ENCODE data around the gene GBP3.
"Not testable (repeated sequence)": the region's sequence is repeated elsewhere in the genome, so short reads cannot be mapped to it uniquely, and the experiment has no call there.

Gene GBP3

DNA sequence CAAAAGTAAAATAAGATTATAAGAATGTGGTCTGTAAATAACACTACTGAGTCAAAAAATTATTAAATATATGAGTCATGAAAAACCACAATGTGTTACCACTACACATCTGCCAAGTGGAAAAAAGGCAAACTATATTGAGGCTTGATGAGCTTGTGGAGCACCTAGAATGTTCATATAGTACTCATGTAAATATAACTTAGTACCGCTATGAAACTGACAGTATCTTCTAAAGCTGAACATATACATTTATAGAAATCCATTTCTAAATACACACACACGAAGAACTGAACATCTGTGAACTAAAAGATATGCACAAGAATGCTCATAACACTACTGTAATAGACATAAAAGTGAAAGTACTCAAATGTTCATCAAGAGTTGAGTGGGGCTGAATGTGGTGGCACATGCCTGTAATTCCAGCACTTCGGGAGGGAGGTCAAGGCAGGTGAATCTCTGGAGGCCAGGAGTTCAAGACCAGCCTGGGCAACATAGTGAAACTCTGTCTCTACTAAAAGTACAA, 18.5 kb upstream of the GBP3 start:
- in situ Hi-C loops (cut with HindIII; ENCODE audit: low sequenced_read_pairs) = no loop called here

DNA sequence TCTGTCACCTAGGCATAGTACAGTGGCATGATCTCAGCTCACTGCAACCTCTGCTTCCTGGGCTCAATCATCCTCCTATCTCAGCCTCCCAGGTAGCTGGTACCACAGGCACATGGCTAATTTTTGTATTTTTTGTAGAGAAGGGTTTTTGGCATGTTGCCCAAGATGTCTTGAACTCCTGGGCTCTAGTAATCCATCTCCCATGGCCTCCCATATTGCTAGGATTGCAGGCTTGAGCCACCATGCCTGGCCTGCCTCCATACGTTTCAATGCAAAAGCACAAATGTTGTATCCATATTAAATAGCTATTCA, 17.6 kb upstream of the GBP3 start:
- in situ Hi-C loops (cut with HindIII; ENCODE audit: low sequenced_read_pairs) = no loop called here

DNA sequence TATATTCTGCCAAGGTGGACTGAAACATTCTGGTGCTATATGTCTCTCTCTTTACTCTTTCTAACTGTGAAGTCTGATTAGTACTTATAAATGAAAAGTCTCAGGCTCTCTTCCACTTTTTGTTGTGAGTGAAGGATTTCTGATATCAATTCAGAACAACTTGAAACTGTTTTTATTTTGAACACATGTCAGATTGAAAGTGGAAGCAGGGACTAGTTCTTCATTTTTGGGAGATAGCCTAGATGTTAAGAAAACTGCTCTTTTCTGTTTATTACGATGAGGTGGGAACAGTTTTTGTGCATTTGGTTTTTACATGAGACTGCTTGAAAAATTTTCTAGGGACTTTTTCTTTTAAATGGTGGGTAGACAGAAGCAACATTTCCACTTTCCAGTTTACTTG, 14.5 kb upstream of the GBP3 start:
- in situ Hi-C loops (cut with HindIII; ENCODE audit: low sequenced_read_pairs) = no loop called here

DNA sequence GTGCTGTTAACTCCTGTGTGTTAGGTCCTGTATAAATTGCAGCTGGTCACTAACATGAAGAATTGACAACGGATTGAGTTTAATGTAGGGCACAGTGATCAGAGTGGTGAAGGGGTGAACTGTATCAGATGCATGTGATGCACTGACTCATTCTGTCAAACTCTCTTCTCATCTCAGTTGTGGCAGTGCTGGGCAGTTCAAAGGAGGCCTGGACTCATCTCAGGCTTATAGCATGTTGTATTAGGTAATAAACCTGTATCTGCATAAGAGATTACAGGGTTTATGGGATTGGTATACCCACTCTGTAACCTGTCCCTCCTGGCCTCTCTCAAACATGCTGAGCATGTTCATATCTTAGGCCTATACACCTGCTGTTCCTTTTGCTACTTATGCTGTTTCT, 12.4 kb upstream of the GBP3 start:
- in situ Hi-C loops (cut with HindIII; ENCODE audit: low sequenced_read_pairs) = no loop called here

GRCh38 chr1:89034004-89034403, 11.3 kb upstream of the GBP3 start:
- in situ Hi-C loops (cut with HindIII; ENCODE audit: low sequenced_read_pairs) = not testable (repeated sequence)

GRCh38 chr1:89029051-89029450, 6.4 kb upstream of the GBP3 start:
- in situ Hi-C loops (cut with HindIII; ENCODE audit: low sequenced_read_pairs) = not testable (repeated sequence)

- in situ Hi-C loops (cut with HindIII; ENCODE audit: low sequenced_read_pairs) = no loop called here
Observed at GRCh38 chr1:89025928-89026327, 3.3 kb upstream of the GBP3 start.

GRCh38 chr1:89023026-89023425, 360 bp upstream of the GBP3 start:
- in situ Hi-C loops (cut with HindIII; ENCODE audit: low sequenced_read_pairs) = loop anchor here (5.0 kb wide), 1 partner anchor 34 kb away; no protein-coding TSS in a partner anchor

DNA sequence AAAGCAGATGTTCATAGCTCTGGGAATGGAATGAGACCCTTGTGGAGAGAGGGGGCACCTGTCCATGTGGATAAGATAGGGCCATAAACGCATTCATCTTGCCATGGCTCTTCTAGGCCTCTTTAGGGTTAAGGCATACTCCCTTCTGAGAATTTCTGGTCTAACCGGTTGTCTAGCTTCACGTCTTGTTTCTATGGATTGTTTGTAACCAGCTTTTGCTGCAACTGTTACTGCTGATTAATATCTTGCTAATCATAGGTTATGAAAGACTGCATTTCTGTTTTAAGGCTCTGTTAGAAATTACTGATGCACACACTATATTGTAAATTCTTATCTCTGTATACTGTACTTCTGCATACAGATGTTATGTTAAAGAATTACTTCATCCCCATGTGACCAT, 4.3 kb downstream of the GBP3 start:
- in situ Hi-C loops (cut with HindIII; ENCODE audit: low sequenced_read_pairs) = not testable (repeated sequence)

DNA sequence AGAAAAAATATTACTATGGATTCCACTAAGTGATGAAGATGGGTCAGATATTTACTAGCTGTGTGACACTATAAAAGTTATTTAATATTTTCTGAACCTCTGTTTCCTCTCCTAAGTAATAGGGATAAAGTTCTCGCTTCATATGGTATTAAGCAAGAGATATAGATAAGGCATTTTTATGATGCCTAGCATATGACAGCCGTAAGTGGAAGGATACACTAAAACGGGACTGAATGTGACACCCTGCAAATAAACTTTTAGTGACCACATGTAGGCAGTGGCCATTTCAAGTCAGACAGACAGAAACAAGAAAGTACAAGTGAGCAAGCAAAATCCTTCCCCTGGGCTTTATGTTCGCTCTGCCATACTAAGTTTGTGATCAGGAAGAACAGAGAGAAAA, 14.2 kb downstream of the GBP3 start:
- in situ Hi-C loops (cut with HindIII; ENCODE audit: low sequenced_read_pairs) = no loop called here

DNA sequence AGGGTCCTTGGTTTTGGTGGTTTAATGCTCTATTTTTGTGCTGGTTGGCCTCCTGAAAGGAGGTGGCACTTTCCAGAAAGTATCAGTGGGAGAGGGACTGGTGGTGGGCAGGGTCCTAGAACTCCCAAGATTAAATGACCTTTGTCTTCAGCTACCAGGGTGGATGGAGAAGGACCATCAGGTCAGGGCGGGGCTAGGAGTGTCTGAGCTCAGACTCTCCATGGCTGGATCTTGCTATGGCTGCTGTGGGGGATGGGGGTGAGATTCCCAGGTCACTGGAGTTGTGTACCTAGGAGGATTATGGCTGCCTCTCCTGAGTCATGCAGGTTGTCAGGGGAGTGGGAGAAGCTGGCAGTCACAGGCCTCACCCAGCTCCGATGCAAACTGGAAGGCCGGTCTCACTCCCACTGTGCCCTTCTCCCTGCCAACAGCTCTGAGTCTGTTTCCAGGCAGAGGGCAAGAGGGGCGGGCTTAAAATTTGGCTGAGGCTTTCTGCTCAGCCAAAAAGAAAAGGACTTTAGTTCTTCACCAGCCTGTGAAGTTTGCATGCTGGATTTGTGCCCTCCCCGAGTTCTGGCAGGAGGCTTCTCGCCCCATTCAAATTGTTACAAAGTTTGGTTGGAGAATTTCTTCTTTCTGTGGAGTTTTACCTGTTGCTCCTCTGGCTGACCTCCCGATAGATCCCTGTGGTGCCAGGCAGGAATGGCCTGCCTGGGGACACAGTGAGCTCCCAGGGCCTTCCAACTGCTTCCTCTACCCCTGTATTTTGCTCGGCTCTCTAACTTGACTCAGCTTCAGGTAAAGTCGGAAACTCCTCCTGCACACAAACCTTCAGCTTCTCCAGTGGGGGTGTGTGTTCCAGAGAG, 17.1 kb downstream of the GBP3 start:
- in situ Hi-C loops (cut with HindIII; ENCODE audit: low sequenced_read_pairs) = no loop called here

DNA sequence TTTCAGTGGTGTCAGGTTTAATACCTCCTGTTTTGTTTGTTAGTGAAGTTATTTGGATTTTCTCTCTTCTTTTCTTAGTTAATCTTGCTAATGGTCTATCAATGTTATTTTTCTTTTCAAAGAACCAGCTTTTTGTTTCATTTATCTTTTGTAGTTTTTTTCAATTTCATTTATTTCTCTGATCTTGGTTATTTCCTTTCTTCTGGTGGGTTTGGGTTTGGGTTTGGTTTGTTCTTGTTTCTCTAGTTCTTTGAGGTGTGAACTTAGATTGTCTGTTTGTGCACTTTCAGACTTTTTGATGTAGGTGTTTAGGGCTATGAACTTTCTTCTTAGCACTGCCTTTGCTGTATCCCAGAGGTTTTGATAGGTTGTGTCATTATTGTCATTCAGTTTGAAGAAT, 20.5 kb downstream of the GBP3 start:
- in situ Hi-C loops (cut with HindIII; ENCODE audit: low sequenced_read_pairs) = not testable (repeated sequence)

DNA sequence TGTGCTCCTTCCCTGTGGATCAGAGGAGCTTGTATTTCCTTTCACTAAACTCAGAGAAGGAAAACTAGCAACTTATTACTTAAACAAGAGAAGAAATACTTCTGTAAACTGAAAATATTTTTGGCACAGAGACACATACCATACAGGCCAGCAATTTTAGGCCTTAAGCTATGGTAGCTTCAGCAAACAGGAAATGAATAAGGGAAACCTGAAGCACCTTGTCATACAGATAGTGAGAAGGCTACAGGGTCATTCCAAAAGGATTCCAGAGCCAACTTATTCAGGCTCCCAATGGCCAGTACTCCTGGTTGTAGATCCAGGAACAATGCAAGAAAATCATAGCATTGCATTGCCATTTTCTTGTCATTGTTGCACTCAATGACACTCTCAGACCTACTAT, 21.2 kb downstream of the GBP3 start:
- in situ Hi-C loops (cut with HindIII; ENCODE audit: low sequenced_read_pairs) = no loop called here

DNA sequence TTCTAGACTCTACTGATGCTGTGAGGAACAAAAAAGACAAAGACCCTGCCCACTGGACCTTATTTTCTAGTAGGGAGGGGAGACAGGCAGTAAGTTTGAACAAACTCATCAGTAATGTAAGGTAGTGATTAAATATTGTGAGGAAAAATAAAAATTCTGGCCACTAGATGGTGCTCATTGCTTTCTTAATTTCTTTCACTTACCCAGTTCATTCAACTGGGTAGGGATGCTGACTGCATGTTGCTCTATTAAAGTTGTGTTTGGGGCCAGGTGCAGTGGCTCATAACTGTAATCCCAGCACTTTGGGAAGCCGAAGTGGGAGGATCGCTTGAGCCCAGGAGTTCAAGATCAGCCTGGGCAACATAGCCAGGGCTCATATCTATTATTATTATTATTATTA, 23.9 kb downstream of the GBP3 start:
- in situ Hi-C loops (cut with HindIII; ENCODE audit: low sequenced_read_pairs) = no loop called here

GRCh38 chr1:88990426-88990825, 32.2 kb downstream of the GBP3 start:
- in situ Hi-C loops (cut with HindIII; ENCODE audit: low sequenced_read_pairs) = no loop called here

DNA sequence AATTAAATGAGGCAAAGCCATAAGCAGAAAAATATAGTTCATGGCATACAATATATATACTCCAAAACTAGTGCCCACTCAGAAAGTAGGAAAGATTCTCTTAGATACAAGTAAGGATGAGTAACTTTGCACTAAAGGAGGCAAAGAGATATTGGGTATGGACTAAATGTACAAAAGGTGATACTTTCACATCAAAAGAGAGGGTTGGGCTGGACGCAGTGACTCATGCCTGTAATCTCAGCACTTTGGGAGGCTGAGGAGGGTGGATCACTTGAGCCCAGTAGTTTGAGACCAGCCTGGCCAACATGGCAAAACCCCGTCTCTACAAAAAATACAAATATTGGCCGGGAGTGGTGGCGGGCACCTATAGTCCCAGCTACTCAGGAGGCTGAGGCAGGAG, 37.0 kb downstream of the GBP3 start:
- in situ Hi-C loops (cut with HindIII; ENCODE audit: low sequenced_read_pairs) = no loop called here

GRCh38 chr1:88985032-88985431, 37.6 kb downstream of the GBP3 start:
- in situ Hi-C loops (cut with HindIII; ENCODE audit: low sequenced_read_pairs) = no loop called here

DNA sequence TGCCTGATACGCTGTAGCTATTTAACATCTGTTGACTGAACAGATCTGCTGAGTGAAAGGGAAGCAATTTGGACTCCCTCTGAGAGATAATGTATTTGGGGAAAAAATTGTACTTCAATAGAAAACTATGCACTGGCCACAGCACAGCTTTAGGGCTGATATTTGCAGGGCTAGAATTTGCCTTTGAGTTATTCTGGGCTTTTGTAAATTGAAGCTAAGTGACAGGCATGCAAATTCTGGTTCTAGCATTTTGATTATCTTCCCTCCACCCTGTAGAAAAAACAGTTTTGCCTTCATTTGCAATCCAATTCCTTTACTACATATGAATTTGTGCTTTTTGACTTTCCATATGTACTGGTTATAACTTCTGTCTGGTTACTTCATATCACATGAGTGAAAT, 38.1 kb downstream of the GBP3 start:
- in situ Hi-C loops (cut with HindIII; ENCODE audit: low sequenced_read_pairs) = no loop called here

- in situ Hi-C loops (cut with HindIII; ENCODE audit: low sequenced_read_pairs) = no loop called here
Observed at GRCh38 chr1:88983791-88984559, 38.7 kb downstream of the GBP3 start.

DNA sequence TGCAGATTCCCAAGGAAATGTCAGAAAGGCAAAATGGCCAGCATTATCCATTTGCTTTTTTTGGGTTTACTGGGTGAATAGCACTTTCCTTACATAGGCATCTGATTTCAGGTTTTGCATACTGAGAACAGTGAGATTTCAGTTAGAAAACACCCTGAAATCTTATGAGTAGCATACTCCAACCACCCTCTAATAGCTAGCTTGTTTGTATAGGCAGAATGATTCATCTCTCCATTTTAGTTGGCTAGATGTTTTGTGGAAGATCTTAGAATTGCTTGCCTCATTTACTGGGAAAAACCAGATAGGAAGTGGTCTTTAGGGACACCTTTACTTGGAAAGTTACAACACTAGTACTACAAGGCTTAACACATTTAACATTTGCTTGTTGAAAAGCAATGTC, 40.6 kb downstream of the GBP3 start:
- in situ Hi-C loops (cut with HindIII; ENCODE audit: low sequenced_read_pairs) = no loop called here

GRCh38 chr1:88981506-88981905, 41.2 kb downstream of the GBP3 start:
- in situ Hi-C loops (cut with HindIII; ENCODE audit: low sequenced_read_pairs) = not testable (repeated sequence)

DNA sequence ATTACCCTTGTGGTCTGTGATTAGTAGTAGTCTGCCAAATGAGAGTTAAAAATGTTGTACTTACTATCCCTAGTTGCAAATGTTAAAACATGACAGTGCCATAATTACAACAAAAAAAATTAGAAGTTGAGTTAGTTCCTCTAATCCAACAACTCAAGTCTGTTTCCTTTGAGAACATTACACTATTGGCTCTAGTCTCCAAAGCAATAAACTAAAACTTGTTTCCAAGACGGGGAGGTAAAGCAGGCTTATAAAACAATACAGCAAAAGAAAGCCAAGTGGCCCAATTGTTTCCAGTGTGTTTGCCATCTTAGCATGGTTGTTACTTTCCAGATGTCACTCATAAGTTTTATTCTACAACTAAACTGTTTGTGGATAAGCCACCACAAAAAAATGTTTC, 41.8 kb downstream of the GBP3 start:
- in situ Hi-C loops (cut with HindIII; ENCODE audit: low sequenced_read_pairs) = no loop called here
